Neural cell (in vitro differentiated cells): ENCODE results near the gene PLEKHD1. TPM values are rescaled to one million over a fixed set of nuclear protein-coding genes. Genes with fewer than 3 reads are reported as not detected.

Experiments
- H2AFZ ChIP-seq: fragments of 200-600, 300-800 bp; sonication (generic), shearing (Covaris generic); 2 replicates; pipeline ENCODE4 v1.6.0; 2014; ENCODE audit warnings: low read depth, mild to moderate bottlenecking, antibody characterized with exemption, low read length, moderate library complexity
- H3F3A ChIP-seq: fragments of 200-600 bp; shearing (Covaris generic); 2 replicates; pipeline ENCODE4 v1.6.1; 2016; ENCODE audit warnings: mild to moderate bottlenecking, moderate library complexity, mixed read lengths, antibody characterized with exemption, low read length; ENCODE audit not compliant: insufficient read depth, poor library complexity, severe bottlenecking
- H3K27ac ChIP-seq: fragments of 200-600, 300-800 bp; sonication (generic), shearing (Covaris generic); 2 replicates; pipeline ENCODE4 v1.5.1; 2014; ENCODE audit warnings: mild to moderate bottlenecking, low read length, moderate library complexity
- H3K27me3 ChIP-seq: fragments of 300-800, 200-600 bp; sonication (generic), shearing (Covaris generic); 2 replicates; pipeline ENCODE4 v1.6.0; 2014; ENCODE audit warnings: mild to moderate bottlenecking, low read depth, low read length, moderate library complexity; ENCODE audit not compliant: insufficient read depth
- H3K36me3 ChIP-seq: fragments of 300-800, 200-600 bp; sonication (generic), shearing (Covaris generic); 2 replicates; pipeline ENCODE4 v1.5.1; 2014; ENCODE audit warnings: mild to moderate bottlenecking, antibody characterized with exemption, low read length, moderate library complexity; ENCODE audit not compliant: insufficient read depth
- H3K4me2 ChIP-seq: fragments of 300-800, 200-600 bp; sonication (generic), shearing (Covaris generic); 2 replicates; pipeline ENCODE4 v1.6.0; 2014; ENCODE audit warnings: mild to moderate bottlenecking, low read length
- H3K4me3 ChIP-seq: fragments of 300-800, 200-600 bp; sonication (generic), shearing (Covaris generic); 2 replicates; pipeline ENCODE4 v1.5.1; 2014; ENCODE audit warnings: mild to moderate bottlenecking, low read length, moderate library complexity
- H3K79me2 ChIP-seq: fragments of 200-600 bp; shearing (Covaris generic); replicated peaks from 2 replicates; pipeline ENCODE4 v1.6.0; 2014; ENCODE audit warnings: mild to moderate bottlenecking, low read length, moderate library complexity; ENCODE audit not compliant: insufficient read depth
- H3K9ac ChIP-seq: fragments of 300-800, 200-600 bp; sonication (generic), shearing (Covaris generic); 2 replicates; pipeline ENCODE4 v1.6.1; 2016; ENCODE audit warnings: mild to moderate bottlenecking, low read length, mixed read lengths
- H3K9me2 ChIP-seq: fragments of 200-600 bp; shearing (Covaris generic); 2 replicates; pipeline ENCODE4 v1.6.1; 2016; ENCODE audit warnings: mild to moderate bottlenecking, low read length, mixed read lengths; ENCODE audit not compliant: insufficient read depth
- H3K9me3 ChIP-seq: fragments of 200-600, 300-800 bp; sonication (generic), shearing (Covaris generic); 2 replicates; pipeline ENCODE4 v1.6.1; 2016; ENCODE audit warnings: mild to moderate bottlenecking, mixed run types, low read length, moderate library complexity, mixed read lengths
- H4K20me1 ChIP-seq: fragments of 200-600 bp; shearing (Covaris generic); 2 replicates; pipeline ENCODE4 v1.6.1; 2016; ENCODE audit warnings: mild to moderate bottlenecking, mixed run types; ENCODE audit not compliant: insufficient read depth
- EP300 ChIP-seq: fragments of 450-650 bp; conservative IDR thresholded peaks from 2 replicates; pipeline ENCODE4 v1.6.1; 2014; ENCODE audit warnings: antibody characterized with exemption, mild to moderate bottlenecking, moderate library complexity; ENCODE audit not compliant: poor library complexity, severe bottlenecking
- EZH2 ChIP-seq: fragments of 200-600, 300-800 bp; shearing (Covaris generic), sonication (generic); IDR thresholded peaks from 2 replicates; pipeline ENCODE4 v1.6.1; 2014; ENCODE audit warnings: antibody characterized with exemption, low read length, borderline replicate concordance, mild to moderate bottlenecking; ENCODE audit not compliant: insufficient read depth, poor library complexity, severe bottlenecking
- MXI1 ChIP-seq: fragments of 450-650 bp; conservative IDR thresholded peaks from 2 replicates; pipeline ENCODE4 v1.6.1; 2014; ENCODE audit warnings: antibody characterized with exemption, mild to moderate bottlenecking; ENCODE audit not compliant: poor library complexity, severe bottlenecking
- POLR2AphosphoS5 ChIP-seq: IDR thresholded peaks from 2 replicates; pipeline ENCODE4 v1.6.1; 2012
- RAD21 ChIP-seq: fragments of 450-650 bp; conservative IDR thresholded peaks from 2 replicates; pipeline ENCODE4 v1.6.1; 2014; ENCODE audit warnings: antibody characterized with exemption, mild to moderate bottlenecking, moderate library complexity
- SMC3 ChIP-seq: fragments of 450-650 bp; conservative IDR thresholded peaks from 2 replicates; pipeline ENCODE4 v1.6.1; 2014; ENCODE audit warnings: antibody characterized with exemption, mild to moderate bottlenecking, moderate library complexity; ENCODE audit not compliant: poor library complexity
- TAF1 ChIP-seq: IDR thresholded peaks from 2 replicates; pipeline ENCODE4 v1.6.1; 2012; ENCODE audit warnings: low read depth
- polyA plus RNA-seq: library from polyadenylated mRNA; depleted of rRNA; stranded (reverse); fragments of >200 nt; gene quantifications from 2 replicates; pipeline ENCODE4 v1.2.3, GENCODE V29; 2014
- TF ChIP-seq, protein P1 (sequence below): IDR thresholded peaks from 2 replicates; pipeline ENCODE4 v1.6.1; 2012; ENCODE audit warnings: borderline replicate concordance
- TF ChIP-seq, protein P2 (sequence below): fragments of 450-650 bp; IDR thresholded peaks from 2 replicates; pipeline ENCODE4 v1.5.1; 2014; ENCODE audit warnings: antibody characterized with exemption, mild to moderate bottlenecking, moderate library complexity; ENCODE audit not compliant: poor library complexity, severe bottlenecking

Gene PLEKHD1
- polyA plus RNA-seq, 1 donor from 2014 or later = 0.52 TPM

DNA sequence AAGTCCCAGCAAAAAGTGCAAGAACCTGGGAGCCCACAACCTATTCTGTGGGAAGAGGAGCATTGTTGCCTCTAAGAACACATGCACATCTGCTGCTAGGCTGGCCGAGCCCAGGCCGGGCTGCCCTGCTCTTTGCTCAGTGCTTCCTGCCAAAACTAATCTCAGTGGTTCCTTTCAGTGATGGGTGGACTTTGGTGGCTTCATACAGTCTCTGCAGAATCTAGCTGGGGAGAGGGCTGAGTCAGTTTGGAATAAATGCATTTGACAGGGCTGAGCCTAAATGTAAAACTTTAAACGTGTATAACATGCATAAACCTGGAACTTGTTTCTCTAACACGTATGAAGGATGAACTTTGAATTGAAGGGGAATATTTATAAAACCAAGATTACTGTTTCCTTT lies 45.6 kb downstream of the PLEKHD1 start:
- H3F3A ChIP-seq = no peaks in the 10 kb centered on the region
- H3K36me3 ChIP-seq = no peaks in the 10 kb centered on the region
- H3K9me2 ChIP-seq = no peaks in the 10 kb centered on the region
- H3K9me3 ChIP-seq = no peaks in the 10 kb centered on the region
- H3K4me2 ChIP-seq = no peak overlapping the region
- no peak overlapping the region for H3K27ac ChIP-seq
- no peak overlapping the region for H2AFZ ChIP-seq
- no peaks in the 10 kb centered on the region for H3K79me2 ChIP-seq
- no peak overlapping the region for H3K4me3 ChIP-seq
- H4K20me1 ChIP-seq = no peaks in the 10 kb centered on the region
- H3K9ac ChIP-seq = no peak overlapping the region
- H3K27me3 ChIP-seq = no peaks in the 10 kb centered on the region
- no peak for TF ChIP-seq TAF1
- no peak for TF ChIP-seq RAD21
- TF ChIP-seq POLR2AphosphoS5 = no peak

DNA sequence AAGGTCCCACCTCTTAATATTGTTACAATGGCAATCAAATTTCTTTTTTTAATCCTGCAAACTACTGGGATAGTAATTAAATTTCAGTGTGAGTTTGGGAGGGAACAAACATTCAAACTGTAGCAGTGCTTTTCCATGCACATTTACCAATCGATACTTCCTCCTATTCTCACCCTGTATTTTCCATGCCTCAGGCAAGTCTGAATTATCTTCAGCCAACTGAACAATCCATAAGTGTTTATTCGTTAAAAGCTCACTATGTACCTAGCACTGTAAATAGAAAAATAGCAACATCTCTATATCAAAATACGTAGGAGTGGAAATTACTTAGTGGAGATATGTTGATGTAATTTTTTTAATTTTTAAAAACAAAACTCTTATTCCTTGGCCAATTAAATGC lies 46.6 kb downstream of the PLEKHD1 start:
- no peak for TF ChIP-seq MXI1
- TF ChIP-seq RAD21 = no peak
- TF ChIP-seq, protein P1, sequence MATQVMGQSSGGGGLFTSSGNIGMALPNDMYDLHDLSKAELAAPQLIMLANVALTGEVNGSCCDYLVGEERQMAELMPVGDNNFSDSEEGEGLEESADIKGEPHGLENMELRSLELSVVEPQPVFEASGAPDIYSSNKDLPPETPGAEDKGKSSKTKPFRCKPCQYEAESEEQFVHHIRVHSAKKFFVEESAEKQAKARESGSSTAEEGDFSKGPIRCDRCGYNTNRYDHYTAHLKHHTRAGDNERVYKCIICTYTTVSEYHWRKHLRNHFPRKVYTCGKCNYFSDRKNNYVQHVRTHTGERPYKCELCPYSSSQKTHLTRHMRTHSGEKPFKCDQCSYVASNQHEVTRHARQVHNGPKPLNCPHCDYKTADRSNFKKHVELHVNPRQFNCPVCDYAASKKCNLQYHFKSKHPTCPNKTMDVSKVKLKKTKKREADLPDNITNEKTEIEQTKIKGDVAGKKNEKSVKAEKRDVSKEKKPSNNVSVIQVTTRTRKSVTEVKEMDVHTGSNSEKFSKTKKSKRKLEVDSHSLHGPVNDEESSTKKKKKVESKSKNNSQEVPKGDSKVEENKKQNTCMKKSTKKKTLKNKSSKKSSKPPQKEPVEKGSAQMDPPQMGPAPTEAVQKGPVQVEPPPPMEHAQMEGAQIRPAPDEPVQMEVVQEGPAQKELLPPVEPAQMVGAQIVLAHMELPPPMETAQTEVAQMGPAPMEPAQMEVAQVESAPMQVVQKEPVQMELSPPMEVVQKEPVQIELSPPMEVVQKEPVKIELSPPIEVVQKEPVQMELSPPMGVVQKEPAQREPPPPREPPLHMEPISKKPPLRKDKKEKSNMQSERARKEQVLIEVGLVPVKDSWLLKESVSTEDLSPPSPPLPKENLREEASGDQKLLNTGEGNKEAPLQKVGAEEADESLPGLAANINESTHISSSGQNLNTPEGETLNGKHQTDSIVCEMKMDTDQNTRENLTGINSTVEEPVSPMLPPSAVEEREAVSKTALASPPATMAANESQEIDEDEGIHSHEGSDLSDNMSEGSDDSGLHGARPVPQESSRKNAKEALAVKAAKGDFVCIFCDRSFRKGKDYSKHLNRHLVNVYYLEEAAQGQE = no peak
- no peak for TF ChIP-seq POLR2AphosphoS5
- no peak for TF ChIP-seq EP300
- TF ChIP-seq EZH2 = no peak
- no peak for TF ChIP-seq SMC3
- TF ChIP-seq TAF1 = no peak
- TF ChIP-seq, protein P2, sequence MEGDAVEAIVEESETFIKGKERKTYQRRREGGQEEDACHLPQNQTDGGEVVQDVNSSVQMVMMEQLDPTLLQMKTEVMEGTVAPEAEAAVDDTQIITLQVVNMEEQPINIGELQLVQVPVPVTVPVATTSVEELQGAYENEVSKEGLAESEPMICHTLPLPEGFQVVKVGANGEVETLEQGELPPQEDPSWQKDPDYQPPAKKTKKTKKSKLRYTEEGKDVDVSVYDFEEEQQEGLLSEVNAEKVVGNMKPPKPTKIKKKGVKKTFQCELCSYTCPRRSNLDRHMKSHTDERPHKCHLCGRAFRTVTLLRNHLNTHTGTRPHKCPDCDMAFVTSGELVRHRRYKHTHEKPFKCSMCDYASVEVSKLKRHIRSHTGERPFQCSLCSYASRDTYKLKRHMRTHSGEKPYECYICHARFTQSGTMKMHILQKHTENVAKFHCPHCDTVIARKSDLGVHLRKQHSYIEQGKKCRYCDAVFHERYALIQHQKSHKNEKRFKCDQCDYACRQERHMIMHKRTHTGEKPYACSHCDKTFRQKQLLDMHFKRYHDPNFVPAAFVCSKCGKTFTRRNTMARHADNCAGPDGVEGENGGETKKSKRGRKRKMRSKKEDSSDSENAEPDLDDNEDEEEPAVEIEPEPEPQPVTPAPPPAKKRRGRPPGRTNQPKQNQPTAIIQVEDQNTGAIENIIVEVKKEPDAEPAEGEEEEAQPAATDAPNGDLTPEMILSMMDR = no peak
- no peak overlapping the region for H3K9ac ChIP-seq
- no peaks in the 10 kb centered on the region for H3F3A ChIP-seq
- no peaks in the 10 kb centered on the region for H3K9me2 ChIP-seq
- no peaks in the 10 kb centered on the region for H3K27me3 ChIP-seq
- no peaks in the 10 kb centered on the region for H4K20me1 ChIP-seq
- no peak overlapping the region for H2AFZ ChIP-seq
- no peaks in the 10 kb centered on the region for H3K36me3 ChIP-seq
- no peaks in the 10 kb centered on the region for H3K79me2 ChIP-seq
- H3K4me2 ChIP-seq = no peak overlapping the region
- no peak overlapping the region for H3K27ac ChIP-seq
- H3K4me3 ChIP-seq = no peak overlapping the region
- H3K9me3 ChIP-seq = no peaks in the 10 kb centered on the region
